Osteoblast (primary cell): ENCODE results near the gene TRIOBP. TPM values are rescaled to one million over a fixed set of nuclear protein-coding genes. Genes with fewer than 3 reads are reported as not detected.

Experiments
- DNase-seq: peaks from one replicate; pipeline ENCODE4 v3.0.0; 2011; ENCODE audit warnings: low spot score, mixed read lengths; ENCODE audit not compliant: insufficient read length; ENCODE audit errors: missing footprints
- H2AFZ ChIP-seq: 2 replicates; pipeline ENCODE4 v1.6.0; 2011; ENCODE audit warnings: mild to moderate bottlenecking, low read length
- H3K27ac ChIP-seq: 2 replicates; pipeline ENCODE4 v1.5.1; 2011; ENCODE audit warnings: mild to moderate bottlenecking, low read depth, low read length, moderate library complexity
- H3K27me3 ChIP-seq: 2 replicates; pipeline ENCODE4 v1.6.0; 2012; ENCODE audit warnings: mild to moderate bottlenecking, control low read depth, inconsistent platforms, low read length, moderate library complexity; ENCODE audit not compliant: insufficient read depth
- H3K36me3 ChIP-seq: 2 replicates; pipeline ENCODE4 v1.5.1; 2011; ENCODE audit warnings: mild to moderate bottlenecking, low read length, control low read depth, moderate library complexity; ENCODE audit not compliant: insufficient read depth
- H3K4me1 ChIP-seq: 2 replicates; pipeline ENCODE4 v1.5.1; 2011; ENCODE audit warnings: mild to moderate bottlenecking, low read length, control low read depth, moderate library complexity; ENCODE audit not compliant: insufficient read depth
- H3K4me2 ChIP-seq: 2 replicates; pipeline ENCODE4 v1.6.0; 2011; ENCODE audit warnings: mild to moderate bottlenecking, low read length; ENCODE audit not compliant: insufficient read depth
- H3K4me3 ChIP-seq: fragments of 200-600 bp; sonication (generic); 3 replicates; pipeline ENCODE4 v1.5.1; 2012; ENCODE audit warnings: mild to moderate bottlenecking, low read length, inconsistent platforms; ENCODE audit not compliant: insufficient read depth
- H3K79me2 ChIP-seq: 2 replicates; pipeline ENCODE4 v1.6.0; 2012; ENCODE audit warnings: mild to moderate bottlenecking, low read length, control low read depth, inconsistent platforms; ENCODE audit not compliant: insufficient read depth
- H3K9me3 ChIP-seq: 2 replicates; pipeline ENCODE4 v1.5.1; 2011; ENCODE audit warnings: low read depth, low read length, control low read depth
- H4K20me1 ChIP-seq: 2 replicates; pipeline ENCODE4 v1.6.0; 2012; ENCODE audit warnings: mild to moderate bottlenecking, low read length, control low read depth; ENCODE audit not compliant: insufficient read depth
- CTCF ChIP-seq: IDR thresholded peaks from 2 replicates; pipeline ENCODE4 v1.5.1; 2011; ENCODE audit warnings: mild to moderate bottlenecking, low read depth, low read length, moderate library complexity; ENCODE audit errors: extremely low read depth
- total RNA-seq: library from RNA; depleted of rRNA; stranded (reverse); fragments of >200 nt; gene quantifications from 2 replicates; pipeline ENCODE4 v1.2.3, GENCODE V29; 2012

Gene TRIOBP
- total RNA-seq, 1 donor, result 162 TPM

- H3K36me3 ChIP-seq, result no peaks in the 10 kb centered on the region
- H3K27ac ChIP-seq, result no peak overlapping the region
- H3K4me1 ChIP-seq, result peaks cover 4% of the 10 kb centered on the region
- H3K9me3 ChIP-seq, result no peaks in the 10 kb centered on the region
- no peak for TF ChIP-seq CTCF
- no peak overlapping the region for H3K4me3 ChIP-seq
- no peaks in the 10 kb centered on the region for H3K79me2 ChIP-seq
- H2AFZ ChIP-seq, result no peak overlapping the region
- no peak for DNase-seq
- no peaks in the 10 kb centered on the region for H4K20me1 ChIP-seq
- H3K27me3 ChIP-seq, result no peaks in the 10 kb centered on the region
- H3K4me2 ChIP-seq, result no peak overlapping the region
These were observed 4.4 kb downstream of the TRIOBP start for GRCh38 chr22:37701141-37701786.

GRCh38 chr22:37703906-37704305 lies 7.1 kb downstream of the TRIOBP start:
- no peak for TF ChIP-seq CTCF
- no peaks in the 10 kb centered on the region for H3K79me2 ChIP-seq
- no peaks in the 10 kb centered on the region for H3K9me3 ChIP-seq
- H3K4me1 ChIP-seq, result no peaks in the 10 kb centered on the region
- H2AFZ ChIP-seq, result no peak overlapping the region
- H4K20me1 ChIP-seq, result no peaks in the 10 kb centered on the region
- no peak overlapping the region for H3K27ac ChIP-seq
- DNase-seq, result no peak
- no peak overlapping the region for H3K4me3 ChIP-seq
- no peak overlapping the region for H3K4me2 ChIP-seq
- H3K27me3 ChIP-seq, result no peaks in the 10 kb centered on the region
- no peaks in the 10 kb centered on the region for H3K36me3 ChIP-seq

GRCh38 chr22:37704645-37705044 lies 7.8 kb downstream of the TRIOBP start:
- Histone ChIP-seq H3K4me1 (no peaks in the 10 kb centered on the region), H3K27me3 (no peaks in the 10 kb centered on the region), H2AFZ (no peak overlapping the region), H3K79me2 (no peaks in the 10 kb centered on the region), H4K20me1 (no peaks in the 10 kb centered on the region), H3K4me3 (no peak overlapping the region), H3K36me3 (no peaks in the 10 kb centered on the region), H3K4me2 (no peak overlapping the region), H3K27ac (no peak overlapping the region), H3K9me3 (no peaks in the 10 kb centered on the region)
- no peak for TF ChIP-seq CTCF
- no peak for DNase-seq

- Histone ChIP-seq H3K9me3 (no peaks in the 10 kb centered on the region), H3K27ac (no peak overlapping the region), H4K20me1 (no peaks in the 10 kb centered on the region), H3K27me3 (no peaks in the 10 kb centered on the region), H3K4me2 (no peak overlapping the region), H2AFZ (no peak overlapping the region), H3K36me3 (no peaks in the 10 kb centered on the region), H3K4me3 (no peak overlapping the region), H3K79me2 (no peaks in the 10 kb centered on the region), H3K4me1 (no peaks in the 10 kb centered on the region)
- no peak for DNase-seq
- TF ChIP-seq CTCF, result no peak
These were observed 8.4 kb downstream of the TRIOBP start for GRCh38 chr22:37705205-37705604.
